SU-DHL-6 (cell line): ENCODE data around the gene SEMA3G.

Experiments used
- EZH2phosphoT487 ChIP-seq: fragments of 200-600 bp; sonication (generic), shearing (Covaris generic); conservative IDR thresholded peaks from 2 replicates; pipeline ENCODE4 v1.6.1; 2018; ENCODE audit warnings: mild to moderate bottlenecking, antibody characterized with exemption, low read length, moderate library complexity, mixed read lengths
- TF ChIP-seq, protein P1 (sequence below): fragments of 200-600 bp; sonication (generic); IDR thresholded peaks from one replicate; pipeline ENCODE4 v1.5.1; 2017; ENCODE audit warnings: antibody characterized with exemption, mild to moderate bottlenecking, low read length, moderate library complexity; ENCODE audit not compliant: insufficient read depth, poor library complexity, severe bottlenecking

DNA sequence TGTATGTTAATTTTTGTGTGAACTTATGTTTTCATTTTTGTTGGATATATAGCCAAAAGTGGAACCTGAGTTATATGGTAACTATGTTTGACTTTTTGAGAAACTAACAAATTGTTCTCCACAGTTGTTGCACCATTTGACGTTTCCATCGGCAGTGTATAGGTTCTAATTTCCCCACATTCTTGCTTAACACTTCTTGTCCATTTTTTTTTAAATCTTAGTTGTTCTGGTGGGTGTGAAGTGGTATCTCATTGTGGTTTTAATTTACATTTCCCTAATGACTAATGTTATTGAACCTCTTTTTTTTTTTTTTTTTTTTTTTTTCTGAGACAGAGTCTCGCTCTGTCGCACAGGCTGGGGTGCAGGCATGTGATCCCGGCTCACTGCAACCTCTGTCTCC, 18.5 kb upstream of the SEMA3G start:
- TF ChIP-seq, protein P1, sequence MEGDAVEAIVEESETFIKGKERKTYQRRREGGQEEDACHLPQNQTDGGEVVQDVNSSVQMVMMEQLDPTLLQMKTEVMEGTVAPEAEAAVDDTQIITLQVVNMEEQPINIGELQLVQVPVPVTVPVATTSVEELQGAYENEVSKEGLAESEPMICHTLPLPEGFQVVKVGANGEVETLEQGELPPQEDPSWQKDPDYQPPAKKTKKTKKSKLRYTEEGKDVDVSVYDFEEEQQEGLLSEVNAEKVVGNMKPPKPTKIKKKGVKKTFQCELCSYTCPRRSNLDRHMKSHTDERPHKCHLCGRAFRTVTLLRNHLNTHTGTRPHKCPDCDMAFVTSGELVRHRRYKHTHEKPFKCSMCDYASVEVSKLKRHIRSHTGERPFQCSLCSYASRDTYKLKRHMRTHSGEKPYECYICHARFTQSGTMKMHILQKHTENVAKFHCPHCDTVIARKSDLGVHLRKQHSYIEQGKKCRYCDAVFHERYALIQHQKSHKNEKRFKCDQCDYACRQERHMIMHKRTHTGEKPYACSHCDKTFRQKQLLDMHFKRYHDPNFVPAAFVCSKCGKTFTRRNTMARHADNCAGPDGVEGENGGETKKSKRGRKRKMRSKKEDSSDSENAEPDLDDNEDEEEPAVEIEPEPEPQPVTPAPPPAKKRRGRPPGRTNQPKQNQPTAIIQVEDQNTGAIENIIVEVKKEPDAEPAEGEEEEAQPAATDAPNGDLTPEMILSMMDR, result no peak
- no peak for TF ChIP-seq EZH2phosphoT487
